GM19193 (cell line): Measurements from ENCODE around the gene SLMAP.

Source experiments
- POLR2A ChIP-seq: IDR thresholded peaks from 4 replicates; pipeline ENCODE4 v1.6.1; 2011; ENCODE audit not compliant: insufficient read depth, insufficient read length; ENCODE audit errors: extremely low read depth

SLMAP gene

DNA sequence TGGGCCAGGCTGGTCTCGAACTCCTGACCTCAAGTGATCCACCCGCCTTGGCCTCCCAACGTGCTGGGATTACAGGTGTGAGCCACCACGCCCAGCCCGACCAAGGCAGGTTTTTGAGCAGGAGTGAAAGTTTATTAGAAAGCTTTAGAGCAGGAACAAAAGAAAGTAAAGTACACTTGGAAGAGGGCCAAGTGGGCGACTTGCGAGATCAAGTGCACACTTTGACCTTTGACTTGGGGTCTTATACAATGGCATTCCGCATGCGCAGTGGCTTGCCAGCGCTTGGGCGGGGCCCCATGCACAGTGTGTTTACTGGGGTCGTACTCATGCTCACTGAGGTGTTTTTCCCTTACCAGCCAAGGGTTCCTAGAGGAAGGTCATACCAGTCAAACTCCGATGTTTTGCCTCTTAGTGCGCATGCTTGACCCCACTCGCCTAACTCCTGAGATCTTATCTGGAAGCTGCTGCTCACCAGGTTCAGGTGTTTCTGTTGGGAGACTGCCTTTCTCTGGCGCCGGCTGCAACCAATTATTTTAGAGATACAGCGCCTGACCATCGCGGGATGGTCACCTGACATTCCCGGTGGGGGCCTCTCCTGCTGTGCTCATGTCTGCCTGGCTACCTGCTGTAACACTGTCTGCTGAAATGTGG lies 205.2 kb downstream of the SLMAP start:
- no peak for TF ChIP-seq POLR2A

DNA sequence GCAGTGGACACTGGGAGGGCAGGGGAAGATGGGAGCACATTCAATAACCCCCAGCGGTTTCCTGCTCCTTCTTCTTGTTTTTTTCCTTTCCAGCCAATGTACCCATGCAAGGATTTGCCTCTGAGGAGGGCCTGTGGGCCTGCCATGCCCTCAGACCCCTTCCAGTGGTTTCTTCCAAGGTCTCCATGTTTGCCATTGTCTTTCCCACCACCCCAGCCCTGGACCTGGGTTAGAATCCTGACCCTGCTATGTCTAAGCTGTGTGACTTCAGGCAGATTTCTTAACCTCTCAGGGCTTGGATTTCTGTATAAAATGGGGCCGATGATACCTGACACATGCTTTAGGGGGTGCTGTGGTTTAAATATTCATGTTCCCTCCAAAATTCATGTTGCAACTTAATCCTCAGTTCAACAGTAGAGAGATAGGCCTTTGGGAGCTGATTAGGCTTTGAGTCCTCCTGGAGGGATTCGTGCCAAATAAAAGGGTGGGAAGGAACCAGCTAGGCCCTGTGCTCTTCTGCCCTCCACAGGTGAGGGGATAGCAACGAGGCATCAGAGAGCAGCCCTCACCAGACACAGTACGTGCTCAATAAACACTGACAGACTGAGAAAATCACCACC lies 205.8 kb downstream of the SLMAP start:
- no peak for TF ChIP-seq POLR2A

DNA sequence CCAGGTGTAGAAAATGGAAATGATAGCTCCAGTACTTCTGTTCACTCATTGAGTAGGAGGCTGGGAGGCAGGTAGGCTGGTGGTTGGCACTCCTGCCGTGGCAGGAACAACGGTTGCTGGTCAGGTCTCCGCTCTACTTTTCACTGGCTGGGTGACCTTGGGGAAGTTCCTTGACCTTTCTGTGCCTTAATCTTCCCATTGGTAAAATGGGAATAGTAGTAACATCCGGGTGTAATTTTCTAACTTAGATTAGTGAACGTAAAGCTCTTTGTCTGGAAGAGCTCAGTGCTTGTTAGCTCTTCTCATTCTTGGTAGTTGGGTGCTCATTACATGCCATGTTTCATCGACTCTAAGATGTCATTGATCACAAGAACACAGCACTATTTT lies 206.3 kb downstream of the SLMAP start:
- no peak for TF ChIP-seq POLR2A

DNA sequence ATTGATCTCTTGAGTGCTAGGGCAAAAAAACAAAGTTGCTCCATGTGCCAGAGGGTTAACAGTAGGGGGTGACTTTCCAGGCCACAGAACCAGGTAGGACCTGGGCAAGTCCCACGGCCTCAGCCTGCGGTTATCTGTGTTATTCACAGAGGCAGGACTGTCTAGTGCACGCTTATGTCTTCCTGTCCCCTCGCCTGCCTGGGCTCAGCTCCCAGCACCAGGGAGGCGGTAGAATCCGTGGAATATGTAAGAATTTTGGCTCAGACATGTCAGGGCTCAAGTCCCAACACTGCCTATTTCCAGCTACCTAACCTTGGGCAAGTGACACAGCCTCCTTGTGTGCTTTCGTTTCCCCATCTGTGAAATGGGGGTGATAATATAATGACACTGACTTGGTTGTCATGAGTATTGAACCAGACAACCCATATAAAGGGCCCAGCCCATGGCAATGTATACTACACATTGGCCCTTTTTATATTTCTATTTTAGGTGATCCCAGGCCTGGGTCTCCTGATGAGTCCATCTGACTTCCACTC lies 207.8 kb downstream of the SLMAP start:
- no peak for TF ChIP-seq POLR2A

DNA sequence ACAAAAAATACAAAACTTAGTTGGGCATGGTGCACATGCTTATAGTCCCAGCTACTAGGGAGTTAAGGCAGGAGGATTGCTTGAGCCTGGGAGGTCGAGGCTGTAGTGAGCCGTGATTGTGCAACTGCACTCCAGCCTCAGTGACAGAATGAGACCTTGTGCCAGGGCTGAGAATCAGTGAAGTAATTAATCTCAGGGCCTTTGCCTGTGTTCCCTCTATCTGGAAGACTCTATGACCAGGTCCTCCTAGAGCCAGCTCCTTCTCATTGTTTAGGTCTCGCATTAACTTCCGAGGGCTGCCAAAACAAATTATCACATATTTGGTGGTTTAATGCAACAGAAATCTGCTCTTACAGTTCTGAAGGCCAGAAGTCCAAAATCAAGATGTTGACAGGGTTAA lies 210.7 kb downstream of the SLMAP start:
- TF ChIP-seq POLR2A: no peak

DNA sequence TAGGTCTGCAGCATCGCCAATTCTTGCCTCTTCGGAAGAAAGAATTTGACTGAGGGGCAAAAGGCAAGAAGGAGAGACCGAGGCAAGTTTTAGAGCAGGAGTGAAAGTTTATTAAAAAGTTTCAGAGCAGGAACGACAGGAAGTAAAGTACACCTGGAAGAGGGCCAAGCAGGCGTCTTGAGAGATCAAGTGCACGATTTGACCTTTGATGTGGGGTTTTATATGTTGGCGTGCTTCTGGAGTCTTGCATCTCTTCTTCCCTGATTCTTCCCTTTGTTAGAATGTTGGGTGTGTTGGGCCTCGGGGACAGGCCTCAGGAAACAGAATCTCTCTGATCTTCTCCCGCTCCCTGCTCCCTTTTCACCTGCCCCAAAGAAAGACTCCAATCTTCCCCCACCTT lies 211.5 kb downstream of the SLMAP start:
- no peak for TF ChIP-seq POLR2A

DNA sequence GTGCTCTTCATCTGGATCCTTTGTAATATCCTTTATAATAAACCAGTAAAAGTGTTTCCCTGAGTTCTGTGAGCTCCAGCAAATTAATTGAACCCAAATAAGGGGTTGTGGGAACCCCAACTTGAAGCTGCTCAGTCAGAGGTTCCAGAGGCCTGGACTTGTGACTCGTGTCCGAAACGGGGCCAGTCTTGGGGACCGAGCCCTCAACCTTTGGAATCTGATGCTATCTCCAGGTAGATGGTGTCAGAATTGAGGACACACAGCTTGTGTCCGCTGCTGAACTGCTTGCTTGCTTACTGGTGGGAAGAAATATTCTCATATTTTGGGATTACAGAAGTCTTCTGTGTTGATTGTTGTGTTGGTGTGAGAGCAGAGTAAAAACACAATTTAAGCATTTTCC lies 212.4 kb downstream of the SLMAP start:
- TF ChIP-seq POLR2A: no peak

DNA sequence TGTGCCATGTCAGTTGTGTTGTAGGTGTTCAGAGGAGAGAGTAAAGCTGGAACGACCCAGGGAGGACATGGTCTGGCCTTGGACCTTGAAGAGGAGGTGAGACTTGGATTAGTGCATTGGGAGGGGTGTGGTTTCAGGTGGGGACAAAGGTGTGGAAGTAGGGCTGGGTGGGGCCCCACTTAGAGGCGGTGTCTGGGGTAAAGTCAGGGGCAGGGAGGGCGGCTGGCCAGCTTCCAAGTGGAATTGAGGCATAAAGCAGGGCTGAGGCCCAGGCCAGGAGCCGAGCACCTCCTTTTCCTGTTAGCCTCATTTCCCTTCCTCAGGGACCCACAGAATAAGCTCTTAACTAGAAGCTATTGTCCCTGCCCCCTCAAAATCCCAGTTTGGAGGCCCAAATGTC lies 215.9 kb downstream of the SLMAP start:
- no peak for TF ChIP-seq POLR2A

DNA sequence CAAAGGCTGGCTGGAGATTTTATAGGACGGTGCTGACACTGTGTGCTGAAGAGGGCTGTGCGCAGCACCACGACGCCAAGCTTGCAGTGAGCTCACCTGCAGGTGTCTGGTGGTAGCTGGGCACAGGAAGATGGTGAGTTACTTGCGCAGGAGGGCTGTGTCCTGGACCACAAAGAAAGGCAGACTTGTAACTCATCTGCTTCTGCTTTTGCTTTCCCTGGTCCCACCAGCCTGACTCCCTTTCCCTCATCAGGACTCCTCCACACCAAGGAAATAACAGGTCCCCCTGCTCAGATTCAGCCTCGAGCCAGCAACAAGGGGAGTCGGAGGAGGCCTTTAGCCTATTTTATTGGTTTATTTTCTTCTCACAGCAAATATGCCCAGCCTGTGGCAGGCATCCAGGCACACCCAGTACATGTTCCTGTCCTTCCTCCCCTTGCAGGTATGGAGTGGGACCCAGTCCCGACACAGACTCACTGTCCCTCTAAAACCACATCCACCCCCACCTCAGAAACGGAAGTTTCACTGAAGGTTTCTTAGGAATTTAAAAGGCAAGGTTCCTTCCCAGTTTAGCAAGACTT lies 216.5 kb downstream of the SLMAP start:
- no peak for TF ChIP-seq POLR2A

DNA sequence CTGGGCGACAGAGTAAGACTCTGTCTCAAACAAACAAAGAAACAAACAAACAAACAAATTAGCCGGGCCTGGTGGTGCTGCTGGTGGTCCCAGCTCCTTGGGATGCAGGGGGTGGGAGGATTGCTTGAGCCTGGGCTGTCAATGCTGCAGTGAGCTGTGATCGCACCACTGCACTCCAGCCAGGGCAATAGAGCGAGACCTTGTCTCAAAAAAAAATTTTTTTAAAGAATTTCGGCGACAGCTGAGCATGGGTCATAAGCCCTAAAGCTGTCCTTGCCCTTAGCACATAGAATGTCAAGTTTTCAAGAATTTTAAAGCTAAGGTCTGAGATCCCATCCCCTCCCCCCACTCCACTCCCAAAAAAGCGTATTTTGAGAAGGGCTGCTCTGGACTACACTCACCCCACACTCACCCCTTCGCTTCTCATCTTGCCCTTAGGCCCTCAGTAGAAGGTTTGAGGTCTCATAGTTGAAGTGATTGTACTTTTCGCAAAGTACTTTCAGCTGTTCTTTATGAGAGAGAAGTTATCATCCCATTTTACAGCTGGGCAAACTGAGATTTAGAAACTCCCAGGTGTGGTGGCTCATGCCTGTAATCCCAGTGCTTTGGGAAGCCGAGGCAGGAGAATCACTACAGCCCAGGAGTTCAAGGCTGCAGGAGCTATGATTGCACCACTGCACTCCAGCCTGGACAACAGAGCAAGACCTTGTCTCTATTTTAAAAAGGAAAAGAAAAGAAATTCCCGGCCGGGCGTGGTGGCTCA lies 217.8 kb downstream of the SLMAP start:
- TF ChIP-seq POLR2A: no peak

DNA sequence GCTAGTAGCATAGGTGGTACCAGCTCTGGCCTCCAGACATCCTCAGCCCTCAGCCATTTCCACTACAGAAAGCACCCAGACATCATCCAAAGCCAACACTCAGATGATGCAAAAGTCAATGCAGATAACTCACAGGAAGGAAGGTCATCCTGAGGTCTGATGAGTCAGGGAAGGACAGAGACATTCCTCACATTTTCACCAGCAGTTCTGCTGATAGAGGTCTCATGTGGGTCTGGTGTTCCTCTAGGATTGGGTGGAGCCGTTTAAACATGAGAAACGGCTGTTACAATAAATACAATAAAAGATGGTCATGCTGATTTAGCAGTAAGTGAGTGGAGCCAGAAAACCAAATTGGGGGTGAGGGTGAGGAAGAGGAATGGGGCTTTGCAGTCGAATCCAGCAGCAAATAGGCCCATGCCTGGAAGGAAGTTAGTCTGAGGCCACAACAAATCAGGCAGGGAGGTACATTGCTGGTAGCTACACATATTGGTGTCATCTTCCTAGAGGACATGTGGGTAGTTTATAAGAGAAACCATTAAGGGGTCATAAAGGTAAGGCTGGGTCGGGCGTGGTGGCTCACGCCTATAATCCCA lies 218.8 kb downstream of the SLMAP start:
- TF ChIP-seq POLR2A: no peak

DNA sequence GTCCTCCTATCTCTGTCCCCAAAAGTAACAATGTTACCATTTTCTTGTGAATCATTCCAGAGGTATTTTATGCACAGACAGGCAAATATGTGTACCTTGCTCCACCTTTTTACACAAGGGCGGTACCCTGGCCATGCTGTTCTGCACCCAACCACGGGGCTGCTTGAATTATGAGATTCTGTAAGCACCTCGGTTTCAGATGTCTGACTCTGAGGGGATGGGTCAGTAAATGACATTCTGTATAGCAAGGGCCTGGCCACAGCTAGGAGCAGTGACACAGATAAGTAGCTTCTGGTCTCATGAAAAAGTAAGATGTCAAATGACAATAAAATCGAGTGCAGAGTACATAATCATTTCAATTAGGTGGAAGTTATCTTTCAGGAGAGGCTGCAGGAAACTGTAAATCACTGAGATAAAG lies 221.7 kb downstream of the SLMAP start:
- TF ChIP-seq POLR2A: no peak

DNA sequence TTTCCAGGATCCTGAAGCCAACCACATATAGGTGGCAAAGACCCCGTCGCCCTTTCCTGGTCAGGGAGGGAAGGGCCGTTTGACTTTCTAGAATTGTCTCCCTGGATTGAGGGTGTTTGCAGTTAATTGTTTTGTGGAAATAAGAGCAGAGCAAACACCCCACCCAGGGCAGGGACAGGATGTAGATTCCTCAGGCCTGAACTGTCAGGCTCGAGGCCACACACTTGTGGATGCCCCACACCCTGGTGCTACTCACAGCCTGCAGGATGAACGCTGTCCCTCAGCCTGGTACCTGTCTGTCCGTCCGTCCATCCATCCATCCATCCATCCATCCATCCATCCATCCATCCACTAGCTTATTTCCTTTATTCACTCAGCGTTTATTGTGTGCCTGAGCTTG lies 222.2 kb downstream of the SLMAP start:
- no peak for TF ChIP-seq POLR2A
